ENCODE results near the gene PERM1.

PERM1 gene

GRCh38 chr1:971751-972506 is 10.0 kb downstream of the PERM1 start:
- Histone ChIP-seq H3K27me3 (ENCODE audit: low read depth, low read length) (peaks cover 29% of the 10 kb centered on the region), H3K27ac (ENCODE audit: low read length) (no peak overlapping the region), H3K4me3 (ENCODE audit: low read depth in 1 of 2, low read length in 2 of 2) (no peak overlapping the region), H3K36me3 (ENCODE audit: control insufficient read depth in 1 of 2, insufficient read depth in 2 of 2, low read length in 2 of 2) (no peaks in the 10 kb centered on the region), H3K9me3 (ENCODE audit: control insufficient read depth in 1 of 2, low read length in 2 of 2) (no peaks in the 10 kb centered on the region), H3K4me1 (ENCODE audit: control insufficient read depth in 1 of 2, insufficient read depth in 2 of 2, low read length in 2 of 2) (peaks cover 0 to 14% of the 10 kb centered on the region in 2 donors)

- H3K27ac ChIP-seq (ENCODE audit: low read length) = no peak overlapping the region
- no peaks in the 10 kb centered on the region for H3K36me3 ChIP-seq (ENCODE audit: control insufficient read depth in 1 of 2, insufficient read depth in 2 of 2, low read length in 2 of 2)
- peaks cover 0 to 16% of the 10 kb centered on the region in 2 donors for H3K4me1 ChIP-seq (ENCODE audit: control insufficient read depth in 1 of 2, insufficient read depth in 2 of 2, low read length in 2 of 2)
- no peak overlapping the region for H3K4me3 ChIP-seq (ENCODE audit: low read depth in 1 of 2, low read length in 2 of 2)
- peaks cover 29% of the 10 kb centered on the region for H3K27me3 ChIP-seq (ENCODE audit: low read depth, low read length)
- H3K9me3 ChIP-seq (ENCODE audit: control insufficient read depth in 1 of 2, low read length in 2 of 2) = no peaks in the 10 kb centered on the region
These were observed 10.7 kb downstream of the PERM1 start for GRCh38 chr1:970973-971730.

- H3K27ac ChIP-seq (ENCODE audit: low read length) = no peak overlapping the region
These were observed 11.5 kb downstream of the PERM1 start for GRCh38 chr1:970242-970972.

GRCh38 chr1:969260-969855 is 12.5 kb downstream of the PERM1 start:
- no peak overlapping the region for H3K27ac ChIP-seq (ENCODE audit: low read length)
- peaks cover 29% of the 10 kb centered on the region for H3K27me3 ChIP-seq (ENCODE audit: low read depth, low read length)
- H3K9me3 ChIP-seq (ENCODE audit: control insufficient read depth in 1 of 2, low read length in 2 of 2) = no peaks in the 10 kb centered on the region
- no peaks in the 10 kb centered on the region for H3K36me3 ChIP-seq (ENCODE audit: control insufficient read depth in 1 of 2, insufficient read depth in 2 of 2, low read length in 2 of 2)
- H3K4me1 ChIP-seq (ENCODE audit: control insufficient read depth in 1 of 2, insufficient read depth in 2 of 2, low read length in 2 of 2) = peaks cover 0 to 14% of the 10 kb centered on the region in 2 donors
- H3K4me3 ChIP-seq (ENCODE audit: low read depth in 1 of 2, low read length in 2 of 2) = no peak overlapping the region

More at GRCh38 chr1:970242-970972, 11.5 kb downstream of the PERM1 start:
- Histone ChIP-seq H3K4me3 (ENCODE audit: low read depth in 1 of 2, low read length in 2 of 2) (no peak overlapping the region), H3K36me3 (ENCODE audit: control insufficient read depth in 1 of 2, insufficient read depth in 2 of 2, low read length in 2 of 2) (no peaks in the 10 kb centered on the region), H3K27me3 (ENCODE audit: low read depth, low read length) (peaks cover 29% of the 10 kb centered on the region), H3K4me1 (ENCODE audit: control insufficient read depth in 1 of 2, insufficient read depth in 2 of 2, low read length in 2 of 2) (peaks cover 0 to 14% of the 10 kb centered on the region in 2 donors), H3K9me3 (ENCODE audit: control insufficient read depth in 1 of 2, low read length in 2 of 2) (no peaks in the 10 kb centered on the region)

- Histone ChIP-seq H3K36me3 (ENCODE audit: control insufficient read depth in 1 of 2, insufficient read depth in 2 of 2, low read length in 2 of 2) (peaks cover 0 to 5% of the 10 kb centered on the region in 2 donors), H3K4me3 (ENCODE audit: low read depth in 1 of 2, low read length in 2 of 2) (no peak overlapping the region), H3K27ac (ENCODE audit: low read length) (no peak overlapping the region), H3K9me3 (ENCODE audit: control insufficient read depth in 1 of 2, low read length in 2 of 2) (no peaks in the 10 kb centered on the region), H3K4me1 (ENCODE audit: control insufficient read depth in 1 of 2, insufficient read depth in 2 of 2, low read length in 2 of 2) (peaks cover 0 to 14% of the 10 kb centered on the region in 2 donors), H3K27me3 (ENCODE audit: low read depth, low read length) (peaks cover 29% of the 10 kb centered on the region)
These were observed 14.2 kb downstream of the PERM1 start for GRCh38 chr1:967466-968343.

- Histone ChIP-seq H3K9me3 (ENCODE audit: control insufficient read depth in 1 of 2, low read length in 2 of 2) (no peaks in the 10 kb centered on the region), H3K27me3 (ENCODE audit: low read depth, low read length) (peaks cover 29% of the 10 kb centered on the region), H3K36me3 (ENCODE audit: control insufficient read depth in 1 of 2, insufficient read depth in 2 of 2, low read length in 2 of 2) (peaks cover 0 to 11% of the 10 kb centered on the region in 2 donors), H3K27ac (ENCODE audit: low read length) (no peak overlapping the region), H3K4me3 (ENCODE audit: low read depth in 1 of 2, low read length in 2 of 2) (peak overlapping the region; percentile 33 to 73), H3K4me1 (ENCODE audit: control insufficient read depth in 1 of 2, insufficient read depth in 2 of 2, low read length in 2 of 2) (peaks cover 0 to 14% of the 10 kb centered on the region in 2 donors)
These were observed 15.1 kb downstream of the PERM1 start for GRCh38 chr1:966704-967300.

- Histone ChIP-seq H3K4me1 (ENCODE audit: control insufficient read depth in 1 of 2, insufficient read depth in 2 of 2, low read length in 2 of 2) (peaks cover 0 to 17% of the 10 kb centered on the region in 2 donors), H3K27ac (ENCODE audit: low read length) (no peak within 1 kb of the TSS), H3K4me3 (ENCODE audit: low read depth in 1 of 2, low read length in 2 of 2) (peak within 1 kb of the TSS; percentile 33 to 73), H3K9me3 (ENCODE audit: control insufficient read depth in 1 of 2, low read length in 2 of 2) (no peaks in the 10 kb centered on the region), H3K36me3 (ENCODE audit: control insufficient read depth in 1 of 2, insufficient read depth in 2 of 2, low read length in 2 of 2) (peaks cover 0 to 11% of the 10 kb centered on the region in 2 donors), H3K27me3 (ENCODE audit: low read depth, low read length) (peaks cover 29% of the 10 kb centered on the region)
These were observed 15.7 kb downstream of the PERM1 start, which contains the start of gene PLEKHN1 for GRCh38 chr1:966135-966703. TSS of gene PLEKHN1 (plus strand) at chr1:966482. CDS start at chr1:966532, 50 bp downstream.

- Histone ChIP-seq H3K4me1 (ENCODE audit: control insufficient read depth in 1 of 2, insufficient read depth in 2 of 2, low read length in 2 of 2) (peaks cover 0 to 20% of the 10 kb centered on the region in 2 donors), H3K36me3 (ENCODE audit: control insufficient read depth in 1 of 2, insufficient read depth in 2 of 2, low read length in 2 of 2) (peaks cover 0 to 11% of the 10 kb centered on the region in 2 donors), H3K27me3 (ENCODE audit: low read depth, low read length) (peaks cover 25% of the 10 kb centered on the region), H3K27ac (ENCODE audit: low read length) (no peak overlapping the region), H3K4me3 (ENCODE audit: low read depth in 1 of 2, low read length in 2 of 2) (no peak overlapping the region), H3K9me3 (ENCODE audit: control insufficient read depth in 1 of 2, low read length in 2 of 2) (no peaks in the 10 kb centered on the region)
These were observed 16.3 kb downstream of the PERM1 start for GRCh38 chr1:965526-966134.

GRCh38 chr1:964691-965525 is 17.0 kb downstream of the PERM1 start:
- H3K4me1 ChIP-seq (ENCODE audit: control insufficient read depth in 1 of 2, insufficient read depth in 2 of 2, low read length in 2 of 2) = peaks cover 0 to 22% of the 10 kb centered on the region in 2 donors
- peaks cover 0 to 11% of the 10 kb centered on the region in 2 donors for H3K36me3 ChIP-seq (ENCODE audit: control insufficient read depth in 1 of 2, insufficient read depth in 2 of 2, low read length in 2 of 2)
- no peak overlapping the region for H3K4me3 ChIP-seq (ENCODE audit: low read depth in 1 of 2, low read length in 2 of 2)
- H3K27me3 ChIP-seq (ENCODE audit: low read depth, low read length) = peaks cover 18% of the 10 kb centered on the region
- H3K27ac ChIP-seq (ENCODE audit: low read length) = no peak overlapping the region
- H3K9me3 ChIP-seq (ENCODE audit: control insufficient read depth in 1 of 2, low read length in 2 of 2) = no peaks in the 10 kb centered on the region
